SK-N-SH (cell line): ENCODE data around the gene ZBTB1. TPM values are rescaled to one million over a fixed set of nuclear protein-coding genes. Genes with fewer than 3 reads are reported as not detected.

ENCODE experiments used
- CTCF ChIA-PET: fragments of 300-600, 350-600 bp; formaldehyde crosslinking; extraction: SDS; loops from one replicate; lab custom pipeline; 2021; lab: Yijun Ruan, JAX
- POLR2A ChIA-PET: fragments of 350-600 bp; sonication (Branson Sonifier 250); formaldehyde crosslinking; extraction: SDS; loops from one replicate; lab custom pipeline; 2020; ENCODE audit warnings: antibody characterized with exemption, inconsistent platforms; lab: Yijun Ruan, JAX
- DNase-seq: peaks from one replicate; pipeline ENCODE4 v3.0.0; 2012
- H2AFZ ChIP-seq: fragments of 200-600 bp; sonication (generic); 2 replicates; pipeline ENCODE4 v1.8.1; 2016; ENCODE audit warnings: antibody characterized with exemption, mild to moderate bottlenecking, low read depth
- H3F3A ChIP-seq: fragments of 200-600 bp; sonication (generic); replicated peaks from 2 replicates; pipeline ENCODE3; 2016; ENCODE audit warnings: antibody characterized with exemption, mild to moderate bottlenecking; ENCODE audit not compliant: insufficient read depth
- H3K27ac ChIP-seq, 2 experiments: fragments of 200-500 bp in 1 of 2; fragments of 200-600 bp in 1 of 2; sonication (Bioruptor generic) in 1 of 2; sonication (generic), shearing (Covaris generic) in 1 of 2; 2 replicates each; pipeline versions ENCODE4 v1.5.1 to v1.6.1; 2014 to 2016; ENCODE audit warnings: low read depth in 2 of 2, inconsistent platforms in 1 of 2, low read length in 1 of 2, mild to moderate bottlenecking in 1 of 2, mixed read lengths in 1 of 2
- H3K27me3 ChIP-seq: fragments of 200-600 bp; sonication (generic), shearing (Covaris generic); 2 replicates; pipeline ENCODE4 v1.6.1; 2016; ENCODE audit warnings: mixed run types; ENCODE audit not compliant: insufficient read depth
- H3K36me3 ChIP-seq, 2 experiments: fragments of 200-500 bp in 1 of 2; fragments of 200-600 bp in 1 of 2; sonication (Bioruptor generic) in 1 of 2; sonication (generic) in 1 of 2; replicated peaks in 1 of 2; 2 replicates each; pipeline versions ENCODE3 to v1.5.1; 2014 to 2016; ENCODE audit warnings: low read length in 1 of 2, mild to moderate bottlenecking in 1 of 2; ENCODE audit not compliant: insufficient read depth in 2 of 2, control insufficient read depth in 1 of 2
- H3K4me1 ChIP-seq, 2 experiments: fragments of 200-500 bp in 1 of 2; fragments of 200-600 bp in 1 of 2; sonication (Bioruptor generic) in 1 of 2; sonication (generic), shearing (Covaris generic) in 1 of 2; 2 replicates each; pipeline versions ENCODE4 v1.5.1 to v1.6.1; 2014 to 2016; ENCODE audit warnings: low read depth in 1 of 2, low read length in 1 of 2, mixed run types in 1 of 2; ENCODE audit not compliant: insufficient read depth in 2 of 2, control insufficient read depth in 1 of 2
- H3K4me2 ChIP-seq: fragments of 200-600 bp; sonication (generic), shearing (Covaris generic); 2 replicates; pipeline ENCODE4 v1.6.1; 2017; ENCODE audit warnings: mixed run types
- H3K4me3 ChIP-seq, 2 experiments: fragments of 200-500 bp in 1 of 2; fragments of 200-600 bp in 1 of 2; sonication (Bioruptor generic) in 1 of 2; sonication (generic), shearing (Covaris generic) in 1 of 2; 2 replicates each; pipeline versions ENCODE4 v1.5.1 to v1.8.1; 2014 to 2016; ENCODE audit warnings: low read depth in 2 of 2, inconsistent platforms in 1 of 2, low read length in 1 of 2, mild to moderate bottlenecking in 1 of 2, mixed read lengths in 1 of 2, moderate library complexity in 1 of 2
- H3K79me2 ChIP-seq: fragments of 200-600 bp; sonication (generic); 2 replicates; pipeline ENCODE4 v1.8.1; 2017; ENCODE audit warnings: mild to moderate bottlenecking; ENCODE audit not compliant: insufficient read depth
- H3K9ac ChIP-seq: fragments of 200-600 bp; sonication (generic); 2 replicates; pipeline ENCODE4 v1.6.1; 2017; ENCODE audit warnings: mixed run types
- H3K9me2 ChIP-seq: fragments of 200-600 bp; sonication (generic); 2 replicates; pipeline ENCODE4 v1.6.1; 2017; ENCODE audit warnings: mixed run types
- H3K9me3 ChIP-seq: fragments of 200-600 bp; sonication (generic); 2 replicates; pipeline ENCODE4 v1.6.1; 2017; ENCODE audit warnings: mixed run types, mild to moderate bottlenecking, moderate library complexity
- H4K20me1 ChIP-seq: fragments of 200-600 bp; sonication (generic); 2 replicates; pipeline ENCODE4 v1.6.1; 2017; ENCODE audit warnings: mild to moderate bottlenecking, mixed run types; ENCODE audit not compliant: insufficient read depth
- CHD2 ChIP-seq: fragments of 150-350 bp; IDR thresholded peaks from 2 replicates; pipeline ENCODE4 v1.6.1; 2018; ENCODE audit warnings: low read length; ENCODE audit not compliant: partially characterized antibody
- FOXJ3 ChIP-seq: sonication (generic); formaldehyde crosslinking; IDR thresholded peaks from 2 replicates; pipeline ENCODE4 v1.5.1; 2020; ENCODE audit warnings: mild to moderate bottlenecking, missing genetic modification reagents
- FOXM1 ChIP-seq: IDR thresholded peaks from 2 replicates; pipeline ENCODE4 v1.4.0; 2012; ENCODE audit warnings: low read depth, mild to moderate bottlenecking
- GATA2 ChIP-seq: sonication (generic); formaldehyde crosslinking; IDR thresholded peaks from 2 replicates; pipeline ENCODE4 v1.5.0; 2020; ENCODE audit warnings: mild to moderate bottlenecking, missing genetic modification reagents
- MEF2A ChIP-seq: IDR thresholded peaks from 2 replicates; pipeline ENCODE4 v1.4.0; 2012; ENCODE audit warnings: low read depth, borderline replicate concordance
- MXI1 ChIP-seq: IDR thresholded peaks from 2 replicates; pipeline ENCODE4 v1.6.1; 2012; ENCODE audit warnings: mild to moderate bottlenecking, low read depth, low read length, improper control_type of control experiment
- RAD21 ChIP-seq: IDR thresholded peaks from 2 replicates; pipeline ENCODE4 v1.6.1; 2012; ENCODE audit warnings: mild to moderate bottlenecking, low read length
- RCOR1 ChIP-seq: fragments of 150-350 bp; IDR thresholded peaks from 2 replicates; pipeline ENCODE4 v1.6.1; 2017; ENCODE audit warnings: antibody characterized with exemption, low read length
- RXRA ChIP-seq: IDR thresholded peaks from 2 replicates; pipeline ENCODE4 v1.4.0; 2012; ENCODE audit warnings: low read depth, mild to moderate bottlenecking, borderline replicate concordance
- SIN3A ChIP-seq: IDR thresholded peaks from 2 replicates; pipeline ENCODE4 v1.6.1; 2012; ENCODE audit warnings: low read depth, mild to moderate bottlenecking, low read length, moderate library complexity, borderline replicate concordance
- SMC3 ChIP-seq: IDR thresholded peaks from 2 replicates; pipeline ENCODE4 v1.6.1; 2012; ENCODE audit warnings: low read depth, low read length, improper control_type of control experiment
- TAF1 ChIP-seq: IDR thresholded peaks from 2 replicates; pipeline ENCODE4 v1.6.1; 2012; ENCODE audit warnings: low read depth, mild to moderate bottlenecking, low read length, moderate library complexity, borderline replicate concordance
- TCF12 ChIP-seq: IDR thresholded peaks from 2 replicates; pipeline ENCODE4 v1.4.0; 2012
- TEAD4 ChIP-seq: IDR thresholded peaks from 2 replicates; pipeline ENCODE4 v1.4.0; 2012; ENCODE audit warnings: mild to moderate bottlenecking, borderline replicate concordance; ENCODE audit not compliant: insufficient read depth
- YY1 ChIP-seq: IDR thresholded peaks from 2 replicates; pipeline ENCODE4 v1.4.0; 2012; ENCODE audit warnings: low read depth, mild to moderate bottlenecking
- WGBS: methylation state at CpG from one replicate; pipeline ENCODE4 v1.1.6; 2017; ENCODE audit warnings: low lambda C conversion rate; 5-methylcytosine and 5-hydroxymethylcytosine counted together
- polyA plus RNA-seq, 3 experiments: library from polyadenylated mRNA; depleted of rRNA; stranded (reverse); fragments of >200 nt; gene quantifications; 2 replicates each; pipeline ENCODE4 v1.2.3, GENCODE V29; 2012
- TF ChIP-seq, protein P1 (sequence below): IDR thresholded peaks from 2 replicates; pipeline ENCODE4 v1.4.0; 2012; ENCODE audit warnings: low read depth, borderline replicate concordance
- TF ChIP-seq, protein P2 (sequence below): IDR thresholded peaks from 2 replicates; pipeline ENCODE4 v1.6.1; 2012; ENCODE audit warnings: mild to moderate bottlenecking, low read depth, low read length, moderate library complexity
- TF ChIP-seq, protein P3 (sequence below): IDR thresholded peaks from 2 replicates; pipeline ENCODE4 v1.4.0; 2012; ENCODE audit warnings: low read depth, borderline replicate concordance
- TF ChIP-seq, protein P4 (sequence below): fragments of 200-600 bp; sonication (generic); IDR thresholded peaks from 2 replicates; pipeline ENCODE4 v1.6.1; 2017; ENCODE audit warnings: antibody characterized with exemption, mild to moderate bottlenecking, moderate library complexity

Gene ZBTB1
- polyA plus RNA-seq, 1 of the 3 experiments (the other 2 are of a cell fraction): 12.7 TPM

DNA sequence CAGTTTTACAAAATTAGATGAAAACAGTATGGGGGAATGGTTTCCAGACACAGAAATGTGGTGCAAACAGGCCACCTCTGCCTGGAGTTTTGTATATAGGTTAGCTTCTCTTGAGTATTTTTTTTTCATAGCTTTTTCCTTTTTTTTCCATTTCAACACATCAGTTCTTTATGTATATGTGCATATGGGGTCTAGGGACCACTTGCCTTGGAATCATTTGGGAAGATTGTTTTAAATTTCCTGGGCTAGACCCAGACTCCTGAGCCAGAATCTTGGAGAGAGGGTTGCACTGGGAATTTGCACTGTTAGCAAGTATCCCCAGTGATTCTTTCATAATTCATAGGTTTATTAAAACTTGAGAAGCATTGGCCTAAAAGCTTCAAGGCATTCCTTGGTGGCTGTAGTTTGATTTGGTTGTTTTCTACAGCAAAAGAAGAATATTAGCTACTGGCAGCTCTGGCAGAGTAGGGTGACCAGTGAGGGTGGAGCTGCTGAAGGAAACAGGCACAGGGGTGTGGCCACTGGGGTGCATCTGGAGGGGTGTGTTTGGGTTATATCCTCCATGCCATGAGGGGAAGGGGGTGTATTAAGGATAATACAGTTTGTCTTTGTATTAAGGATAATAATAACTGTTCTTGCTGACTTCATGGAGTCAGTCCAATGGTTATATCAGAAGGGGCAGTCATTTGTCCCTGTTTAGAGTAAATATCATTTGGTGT lies 68.0 kb downstream of the ZBTB1 start (continued):
- TF ChIP-seq, protein P1, sequence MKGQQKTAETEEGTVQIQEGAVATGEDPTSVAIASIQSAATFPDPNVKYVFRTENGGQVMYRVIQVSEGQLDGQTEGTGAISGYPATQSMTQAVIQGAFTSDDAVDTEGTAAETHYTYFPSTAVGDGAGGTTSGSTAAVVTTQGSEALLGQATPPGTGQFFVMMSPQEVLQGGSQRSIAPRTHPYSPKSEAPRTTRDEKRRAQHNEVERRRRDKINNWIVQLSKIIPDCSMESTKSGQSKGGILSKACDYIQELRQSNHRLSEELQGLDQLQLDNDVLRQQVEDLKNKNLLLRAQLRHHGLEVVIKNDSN: no peak

DNA sequence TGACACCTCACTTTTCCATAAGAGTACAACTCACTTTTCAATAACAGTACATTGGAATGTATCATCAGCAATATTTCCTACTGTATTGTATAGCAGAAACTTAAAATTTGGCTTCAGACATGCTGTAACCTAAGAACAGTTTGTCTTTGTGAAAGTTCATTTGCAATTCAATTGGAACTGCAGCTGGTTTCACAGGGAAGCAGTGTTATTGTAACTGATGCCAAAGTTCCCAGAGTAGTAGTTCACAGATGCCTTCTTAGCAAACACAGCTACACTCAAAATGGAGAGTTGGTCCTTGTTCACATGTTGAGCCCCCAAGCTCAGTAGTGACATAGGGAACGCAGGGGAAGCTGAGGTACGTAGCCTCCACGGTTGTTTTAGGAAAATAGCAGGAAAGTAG lies 68.5 kb downstream of the ZBTB1 start:
- DNase-seq: no peak
- ChIA-PET POLR2A (no interaction called here), CTCF (interaction anchor here (0.8 kb wide), 1 partner anchor 63 kb away, joined by 4 read pairs; no protein-coding TSS in a partner anchor)
- no peak overlapping the region for H3K4me2 ChIP-seq
- 94% methylated on average over 3 of the region's 3 CpGs for WGBS
- no peak overlapping the region for H3K27ac ChIP-seq
- H3K9me3 ChIP-seq: no peaks in the 10 kb centered on the region
- no peak overlapping the region for H2AFZ ChIP-seq
- H3F3A ChIP-seq: no peaks in the 10 kb centered on the region
- no peaks in the 10 kb centered on the region for H3K9me2 ChIP-seq
- TF ChIP-seq MEF2A: no peak
- no peak for TF ChIP-seq FOXJ3 (CRISPR knock-in tag)
- TF ChIP-seq, protein P2, sequence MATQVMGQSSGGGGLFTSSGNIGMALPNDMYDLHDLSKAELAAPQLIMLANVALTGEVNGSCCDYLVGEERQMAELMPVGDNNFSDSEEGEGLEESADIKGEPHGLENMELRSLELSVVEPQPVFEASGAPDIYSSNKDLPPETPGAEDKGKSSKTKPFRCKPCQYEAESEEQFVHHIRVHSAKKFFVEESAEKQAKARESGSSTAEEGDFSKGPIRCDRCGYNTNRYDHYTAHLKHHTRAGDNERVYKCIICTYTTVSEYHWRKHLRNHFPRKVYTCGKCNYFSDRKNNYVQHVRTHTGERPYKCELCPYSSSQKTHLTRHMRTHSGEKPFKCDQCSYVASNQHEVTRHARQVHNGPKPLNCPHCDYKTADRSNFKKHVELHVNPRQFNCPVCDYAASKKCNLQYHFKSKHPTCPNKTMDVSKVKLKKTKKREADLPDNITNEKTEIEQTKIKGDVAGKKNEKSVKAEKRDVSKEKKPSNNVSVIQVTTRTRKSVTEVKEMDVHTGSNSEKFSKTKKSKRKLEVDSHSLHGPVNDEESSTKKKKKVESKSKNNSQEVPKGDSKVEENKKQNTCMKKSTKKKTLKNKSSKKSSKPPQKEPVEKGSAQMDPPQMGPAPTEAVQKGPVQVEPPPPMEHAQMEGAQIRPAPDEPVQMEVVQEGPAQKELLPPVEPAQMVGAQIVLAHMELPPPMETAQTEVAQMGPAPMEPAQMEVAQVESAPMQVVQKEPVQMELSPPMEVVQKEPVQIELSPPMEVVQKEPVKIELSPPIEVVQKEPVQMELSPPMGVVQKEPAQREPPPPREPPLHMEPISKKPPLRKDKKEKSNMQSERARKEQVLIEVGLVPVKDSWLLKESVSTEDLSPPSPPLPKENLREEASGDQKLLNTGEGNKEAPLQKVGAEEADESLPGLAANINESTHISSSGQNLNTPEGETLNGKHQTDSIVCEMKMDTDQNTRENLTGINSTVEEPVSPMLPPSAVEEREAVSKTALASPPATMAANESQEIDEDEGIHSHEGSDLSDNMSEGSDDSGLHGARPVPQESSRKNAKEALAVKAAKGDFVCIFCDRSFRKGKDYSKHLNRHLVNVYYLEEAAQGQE: no peak
- no peak for TF ChIP-seq GATA2
- TF ChIP-seq, protein P3, sequence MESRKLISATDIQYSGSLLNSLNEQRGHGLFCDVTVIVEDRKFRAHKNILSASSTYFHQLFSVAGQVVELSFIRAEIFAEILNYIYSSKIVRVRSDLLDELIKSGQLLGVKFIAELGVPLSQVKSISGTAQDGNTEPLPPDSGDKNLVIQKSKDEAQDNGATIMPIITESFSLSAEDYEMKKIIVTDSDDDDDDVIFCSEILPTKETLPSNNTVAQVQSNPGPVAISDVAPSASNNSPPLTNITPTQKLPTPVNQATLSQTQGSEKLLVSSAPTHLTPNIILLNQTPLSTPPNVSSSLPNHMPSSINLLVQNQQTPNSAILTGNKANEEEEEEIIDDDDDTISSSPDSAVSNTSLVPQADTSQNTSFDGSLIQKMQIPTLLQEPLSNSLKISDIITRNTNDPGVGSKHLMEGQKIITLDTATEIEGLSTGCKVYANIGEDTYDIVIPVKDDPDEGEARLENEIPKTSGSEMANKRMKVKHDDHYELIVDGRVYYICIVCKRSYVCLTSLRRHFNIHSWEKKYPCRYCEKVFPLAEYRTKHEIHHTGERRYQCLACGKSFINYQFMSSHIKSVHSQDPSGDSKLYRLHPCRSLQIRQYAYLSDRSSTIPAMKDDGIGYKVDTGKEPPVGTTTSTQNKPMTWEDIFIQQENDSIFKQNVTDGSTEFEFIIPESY: no peak
- TF ChIP-seq, protein P4, sequence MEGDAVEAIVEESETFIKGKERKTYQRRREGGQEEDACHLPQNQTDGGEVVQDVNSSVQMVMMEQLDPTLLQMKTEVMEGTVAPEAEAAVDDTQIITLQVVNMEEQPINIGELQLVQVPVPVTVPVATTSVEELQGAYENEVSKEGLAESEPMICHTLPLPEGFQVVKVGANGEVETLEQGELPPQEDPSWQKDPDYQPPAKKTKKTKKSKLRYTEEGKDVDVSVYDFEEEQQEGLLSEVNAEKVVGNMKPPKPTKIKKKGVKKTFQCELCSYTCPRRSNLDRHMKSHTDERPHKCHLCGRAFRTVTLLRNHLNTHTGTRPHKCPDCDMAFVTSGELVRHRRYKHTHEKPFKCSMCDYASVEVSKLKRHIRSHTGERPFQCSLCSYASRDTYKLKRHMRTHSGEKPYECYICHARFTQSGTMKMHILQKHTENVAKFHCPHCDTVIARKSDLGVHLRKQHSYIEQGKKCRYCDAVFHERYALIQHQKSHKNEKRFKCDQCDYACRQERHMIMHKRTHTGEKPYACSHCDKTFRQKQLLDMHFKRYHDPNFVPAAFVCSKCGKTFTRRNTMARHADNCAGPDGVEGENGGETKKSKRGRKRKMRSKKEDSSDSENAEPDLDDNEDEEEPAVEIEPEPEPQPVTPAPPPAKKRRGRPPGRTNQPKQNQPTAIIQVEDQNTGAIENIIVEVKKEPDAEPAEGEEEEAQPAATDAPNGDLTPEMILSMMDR: no peak
- TF ChIP-seq TEAD4: no peak
- TF ChIP-seq TCF12: no peak
- no peak for TF ChIP-seq CHD2
- TF ChIP-seq YY1: no peak
- TF ChIP-seq SMC3: no peak
- no peak for TF ChIP-seq MXI1
- no peak for TF ChIP-seq TAF1
- TF ChIP-seq RXRA: no peak
- no peak for TF ChIP-seq FOXM1
- TF ChIP-seq, protein P1: no peak
- TF ChIP-seq RAD21: no peak
- no peak for TF ChIP-seq SIN3A
- no peak for TF ChIP-seq RCOR1
- H3K36me3 ChIP-seq: no peaks in the 10 kb centered on the region
- H3K27me3 ChIP-seq: no peaks in the 10 kb centered on the region
- no peak overlapping the region for H3K4me3 ChIP-seq
- no peak overlapping the region for H3K9ac ChIP-seq
- no peaks in the 10 kb centered on the region for H3K79me2 ChIP-seq
- peaks cover 2 to 6% of the 10 kb centered on the region in 2 experiments; a peak in 2 of 4 replicates for H3K4me1 ChIP-seq
- no peaks in the 10 kb centered on the region for H4K20me1 ChIP-seq
